Stimulated activated CD4-positive, alpha-beta T cell treated with anti-CD3 and anti-CD28 coated beads, Interleukin-12 subunit alpha, Interleukin-12 subunit beta, amount 100 ng/mL, for 48 hours (primary cell): ENCODE measurements around the gene PEPD.

Experiments
- DNase-seq, 3 donors: peaks; one replicate each; pipeline ENCODE4 v3.0.0-alpha.2; 2020; ENCODE audit warnings: low read depth in 2 of 3, low spot score in 1 of 3

Gene PEPD

DNA sequence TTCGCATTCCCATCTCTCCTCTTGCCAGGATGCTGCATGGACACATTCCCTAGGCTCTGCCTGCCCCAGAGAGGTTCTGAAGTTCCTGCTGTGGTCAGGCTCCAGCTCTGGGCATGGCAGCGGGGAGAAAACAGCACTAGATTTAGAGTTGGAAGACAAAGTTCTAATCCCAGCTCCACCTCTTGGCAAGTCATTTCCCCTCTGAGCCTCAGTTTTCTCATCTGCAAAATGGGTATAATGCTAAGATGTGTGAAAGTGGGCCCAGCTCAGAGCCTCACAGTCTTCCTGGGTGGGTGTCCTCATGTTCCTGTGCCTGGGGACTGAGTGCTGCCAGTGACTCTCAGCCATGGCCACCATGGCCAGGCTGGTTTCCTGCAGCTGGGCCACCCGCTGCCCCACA, 9.6 kb downstream of the PEPD start:
- no peak for DNase-seq

DNA sequence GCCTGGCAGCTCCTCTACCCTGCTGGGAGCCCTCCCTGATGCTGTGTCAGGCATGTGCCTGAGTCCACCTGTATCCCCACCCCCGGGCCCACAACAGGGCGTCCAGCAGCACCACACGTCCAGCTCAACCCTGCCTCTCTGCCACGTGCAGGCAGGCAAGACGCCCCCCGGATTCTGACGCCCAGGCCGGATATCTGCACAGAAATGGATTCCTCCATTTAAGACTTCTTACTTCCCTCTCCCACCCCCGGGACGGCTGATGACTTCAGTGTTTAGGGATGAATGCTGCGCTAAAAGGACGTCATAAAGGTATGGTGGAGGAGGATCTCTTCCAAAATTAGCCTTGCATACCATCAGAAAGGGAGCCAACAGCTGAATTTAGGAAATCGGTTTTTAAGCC, 10.2 kb downstream of the PEPD start:
- no peak for DNase-seq

- DNase-seq, result no peak
These were observed 11.0 kb downstream of the PEPD start for GRCh38 chr19:33510462-33511194.

DNA sequence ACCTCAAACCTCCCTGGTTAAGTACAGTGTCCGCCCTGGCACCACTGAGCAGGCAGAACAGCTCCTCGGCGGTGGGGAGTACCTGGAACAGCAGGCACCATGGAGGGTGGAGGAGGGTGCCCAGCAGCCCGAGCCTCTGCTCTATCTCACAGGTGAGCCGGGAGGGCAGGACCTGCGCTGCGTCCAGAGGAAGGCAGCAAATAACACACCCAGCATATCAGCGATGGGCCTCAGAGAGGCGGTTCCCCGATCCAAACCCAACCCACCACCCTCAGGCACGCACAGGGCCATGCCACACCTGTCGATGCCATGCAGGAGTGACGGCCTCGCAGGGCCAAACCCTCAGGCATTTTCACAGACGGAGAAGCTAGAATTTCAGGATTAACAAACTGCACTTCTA, 11.8 kb downstream of the PEPD start:
- DNase-seq, result no peak

DNA sequence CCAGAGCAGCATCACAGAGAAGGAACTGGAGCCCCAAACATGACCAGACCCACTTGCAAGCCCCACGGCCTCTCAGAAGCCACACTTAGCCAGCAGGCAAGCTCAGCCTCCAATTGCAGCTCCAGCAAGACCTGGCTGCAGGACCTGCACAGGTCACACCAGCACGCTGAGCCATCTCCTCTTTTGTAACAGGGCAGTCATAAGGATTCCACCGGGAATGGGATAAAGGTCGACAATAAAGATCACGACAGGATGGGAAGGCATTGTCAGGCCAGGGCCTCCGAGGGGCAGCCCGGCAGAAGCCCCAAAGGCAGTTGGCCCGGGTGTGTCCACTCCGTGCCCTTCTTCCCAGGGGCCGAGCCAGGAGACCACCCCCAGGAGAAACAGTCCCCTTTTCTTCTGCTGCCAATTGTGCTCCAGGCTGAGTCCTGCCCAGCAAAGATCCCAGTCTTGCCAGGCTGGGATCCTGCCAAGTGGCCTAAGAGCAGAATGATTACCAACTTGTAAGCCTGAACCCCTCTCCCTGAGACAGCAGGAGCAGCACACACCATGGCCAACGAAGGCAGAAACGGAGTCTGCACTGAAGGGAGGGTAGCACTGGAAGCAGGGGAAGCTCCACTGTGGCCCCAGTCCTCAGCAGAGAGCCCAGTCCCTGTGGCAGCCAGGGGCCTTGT, 12.5 kb downstream of the PEPD start:
- DNase-seq, result no peak

GRCh38 chr19:33508431-33508830, 13.2 kb downstream of the PEPD start:
- no peak for DNase-seq

DNA sequence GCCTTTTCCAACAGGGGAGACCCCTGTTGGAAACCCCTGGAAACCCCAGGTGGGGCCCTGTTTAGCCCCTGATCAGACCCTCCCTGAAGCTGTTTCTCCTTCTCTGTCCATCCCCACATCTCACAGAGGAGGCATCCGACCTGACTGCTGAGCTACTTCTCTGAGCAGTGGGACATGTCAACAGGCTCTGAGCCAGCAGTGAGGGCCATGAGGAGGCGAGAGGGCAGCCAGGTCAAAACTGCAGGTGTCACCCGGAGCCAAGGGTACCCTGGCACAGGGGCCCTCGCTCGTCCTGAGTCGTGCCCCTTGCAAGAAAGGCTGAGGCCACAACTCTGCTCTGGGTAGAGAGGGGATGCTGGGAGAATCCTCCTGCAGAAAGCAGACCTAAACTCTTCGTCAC, 13.6 kb downstream of the PEPD start:
- no peak for DNase-seq

DNA sequence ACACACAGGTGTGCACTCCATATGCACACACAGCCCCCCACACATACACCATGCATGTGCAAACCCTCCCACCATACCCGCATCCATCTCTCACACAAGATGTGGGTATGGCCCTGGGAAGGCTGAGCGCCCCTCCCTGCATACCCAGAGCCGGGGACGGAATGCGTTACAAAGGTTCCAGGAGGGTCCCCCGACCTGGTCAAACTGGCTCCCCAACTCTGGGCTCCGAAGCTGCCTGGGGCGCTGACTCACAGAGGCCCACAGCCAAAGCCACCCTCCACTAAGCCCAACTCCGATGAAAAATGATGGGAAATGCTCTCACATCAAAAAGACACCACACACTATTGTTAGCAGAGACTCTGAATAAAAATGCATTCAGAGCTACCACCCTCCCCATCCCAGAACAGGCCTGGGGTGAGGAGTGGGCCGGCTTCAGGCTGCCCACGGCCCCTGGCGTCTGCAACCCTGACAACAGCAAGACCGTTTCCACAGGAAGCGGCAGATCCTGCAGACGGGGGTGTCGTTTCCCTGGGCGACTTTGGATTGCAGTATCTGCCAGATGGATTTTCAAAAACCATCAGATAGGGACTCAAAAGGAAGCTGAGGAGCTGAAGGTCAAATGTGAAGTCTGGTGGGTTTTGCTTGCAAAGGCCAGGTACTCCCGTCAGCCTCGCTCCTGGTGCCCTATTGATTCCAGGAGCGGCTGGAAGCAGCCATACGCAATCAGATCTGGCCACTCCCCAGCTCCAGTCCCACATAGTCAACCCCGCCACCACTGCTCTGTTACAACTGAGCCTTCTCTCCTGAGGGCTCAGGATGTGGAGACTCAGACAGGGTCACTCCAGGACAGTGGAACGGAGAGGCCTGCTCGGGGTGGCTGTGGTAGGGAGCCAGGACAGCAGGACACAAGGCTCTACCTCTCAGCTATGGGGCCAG, 14.3 kb downstream of the PEPD start:
- no peak for DNase-seq

DNA sequence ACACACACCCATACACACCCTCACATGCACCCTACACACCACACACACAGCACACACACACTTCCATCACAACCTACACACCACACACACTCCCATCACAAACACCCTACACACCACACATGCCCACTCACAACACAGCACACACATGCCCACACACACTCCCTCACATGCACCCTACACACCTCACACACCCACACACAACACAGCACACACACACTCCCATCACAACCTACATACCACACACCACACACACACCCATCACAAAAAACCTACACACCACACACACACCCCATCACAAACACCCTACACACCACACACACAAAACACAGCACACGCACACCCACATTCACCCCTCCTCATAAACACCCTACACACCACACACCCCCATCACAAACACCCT, 15.1 kb downstream of the PEPD start:
- no peak for DNase-seq

DNA sequence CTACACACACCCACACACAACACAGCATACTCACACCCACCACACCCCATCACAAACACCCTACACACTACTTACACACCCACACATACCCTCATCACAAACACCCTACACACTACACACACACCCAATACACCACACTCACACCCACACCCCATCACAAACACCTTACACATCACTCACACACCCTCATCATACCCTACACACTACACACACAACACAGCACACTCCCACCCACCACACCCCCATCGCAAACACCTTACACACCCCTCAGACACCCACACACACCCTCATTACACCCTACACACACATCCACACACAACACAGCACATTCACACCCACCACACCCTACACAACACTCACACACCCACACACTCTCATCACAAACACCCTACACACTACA, 15.8 kb downstream of the PEPD start:
- DNase-seq, result no peak

DNA sequence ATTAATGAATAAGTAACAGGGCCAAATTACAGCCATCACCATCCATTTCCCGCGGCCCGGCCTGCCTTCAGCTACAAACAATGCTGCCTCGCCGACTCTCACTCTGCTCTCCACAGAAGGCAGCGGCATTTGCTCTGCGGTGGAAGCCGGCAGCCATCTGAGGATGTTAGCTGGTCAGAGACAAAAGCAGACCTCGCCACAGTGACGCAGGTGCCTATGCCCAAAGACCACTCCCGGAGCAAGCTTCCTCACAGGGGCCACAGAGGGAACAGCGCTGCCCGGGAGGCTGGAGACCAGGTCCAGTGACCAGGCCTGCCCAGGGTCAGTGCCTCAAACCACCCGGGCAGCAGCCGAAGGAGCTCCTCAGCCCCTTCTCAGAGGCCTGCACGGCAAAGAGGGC, 16.4 kb downstream of the PEPD start:
- no peak for DNase-seq

- DNase-seq, result no peak
These were observed 17.5 kb downstream of the PEPD start for GRCh38 chr19:33504058-33504444.

DNA sequence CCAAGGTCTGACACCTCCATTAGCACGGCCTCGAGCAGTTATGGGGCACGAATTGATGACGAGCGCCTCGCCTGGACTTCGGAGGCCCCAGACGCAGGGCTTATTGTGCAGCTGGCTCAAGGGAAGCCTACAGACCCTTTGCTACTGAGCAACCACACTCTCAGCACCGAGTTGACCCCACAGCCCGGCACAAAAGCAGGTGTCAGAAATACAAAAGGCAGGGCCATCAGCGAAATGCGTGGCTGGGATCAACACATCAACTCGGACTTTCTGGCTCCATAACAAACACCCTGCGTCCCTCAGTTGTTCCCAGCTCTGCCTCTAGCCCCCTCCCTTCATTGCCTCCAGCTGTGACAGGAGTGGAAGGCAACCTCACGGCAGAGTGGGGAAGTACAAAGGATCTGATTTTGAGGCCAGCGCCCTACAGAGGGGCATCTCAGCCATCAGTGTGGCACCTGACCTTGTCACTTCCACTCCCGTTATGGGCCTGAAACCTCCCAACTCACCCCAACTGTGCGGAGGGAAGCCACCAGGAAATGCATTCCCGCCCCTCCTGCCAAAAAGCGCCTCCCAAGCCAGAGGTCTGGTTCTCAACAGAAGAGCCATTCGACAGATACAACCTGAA, 18.0 kb downstream of the PEPD start:
- no peak for DNase-seq

DNA sequence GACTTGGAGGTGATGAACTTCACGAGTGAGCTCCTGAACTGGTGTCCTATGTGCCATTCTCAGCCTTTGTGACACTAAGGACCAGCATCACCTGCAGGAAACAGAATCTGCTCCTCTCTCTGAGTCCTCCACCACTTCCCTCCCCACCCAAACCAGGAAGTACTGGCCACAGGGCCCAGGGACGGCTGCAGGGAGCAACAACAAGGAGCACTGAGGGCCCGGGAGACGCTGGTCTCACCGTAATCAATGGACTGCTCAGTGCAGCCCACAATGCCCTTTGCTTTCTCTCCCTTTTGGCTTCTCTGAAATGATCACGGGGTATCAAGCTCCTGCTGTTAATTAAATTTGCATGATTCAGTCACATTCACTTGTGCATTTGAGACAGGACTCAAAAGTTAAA, 18.6 kb downstream of the PEPD start:
- no peak for DNase-seq

DNA sequence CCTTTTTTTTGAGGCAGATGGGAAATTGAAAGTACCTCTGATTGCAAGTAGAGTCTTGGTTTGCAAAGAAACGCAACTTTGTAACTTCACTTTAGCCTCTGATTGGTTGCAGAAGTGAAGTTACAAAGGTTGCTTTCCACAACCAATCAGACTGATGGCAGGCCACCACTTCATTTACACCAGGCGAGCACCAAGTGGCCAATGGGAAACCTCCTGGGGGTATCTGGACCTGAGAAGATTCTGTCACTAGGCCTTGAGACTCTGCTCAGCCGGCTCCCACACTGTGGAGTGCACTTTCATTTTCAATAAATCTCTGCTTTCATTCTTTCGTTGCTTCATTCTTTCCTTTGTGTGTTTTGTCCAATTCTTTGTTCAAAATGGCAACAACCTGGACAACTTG, 19.1 kb downstream of the PEPD start:
- DNase-seq, result no peak

DNA sequence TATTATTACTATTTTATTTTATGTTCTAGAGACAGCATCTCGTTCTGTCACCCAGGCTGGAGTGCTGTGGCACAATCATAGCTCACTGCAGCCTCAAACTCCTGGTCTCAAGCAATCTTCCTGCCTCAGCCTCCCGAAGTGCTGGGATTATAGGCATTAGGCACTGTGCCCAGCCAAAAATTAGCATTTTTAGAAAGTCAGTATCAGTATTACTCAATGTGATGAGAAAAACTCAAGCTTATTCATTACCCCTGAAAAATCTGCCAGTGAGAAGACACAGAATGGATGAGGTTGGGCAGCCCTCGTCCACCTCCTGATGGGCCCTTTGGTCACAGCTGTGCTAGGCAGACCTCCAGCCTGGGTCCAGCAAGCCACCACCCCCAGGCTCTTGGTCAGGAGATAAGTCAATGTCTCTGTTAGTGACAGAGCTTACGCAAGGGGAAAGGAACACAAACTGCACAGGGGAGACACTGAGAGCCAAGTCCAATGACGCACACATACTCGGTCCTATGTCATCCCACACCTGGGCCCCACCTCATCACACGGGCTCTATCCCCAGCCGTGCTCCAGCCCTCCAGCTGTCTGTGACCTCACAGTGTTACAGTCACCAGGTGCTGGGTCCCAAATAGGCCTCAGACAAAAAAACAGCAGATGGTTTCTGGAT, 19.8 kb downstream of the PEPD start:
- no peak for DNase-seq

GRCh38 chr19:33500991-33501390, 20.6 kb downstream of the PEPD start:
- no peak for DNase-seq

DNA sequence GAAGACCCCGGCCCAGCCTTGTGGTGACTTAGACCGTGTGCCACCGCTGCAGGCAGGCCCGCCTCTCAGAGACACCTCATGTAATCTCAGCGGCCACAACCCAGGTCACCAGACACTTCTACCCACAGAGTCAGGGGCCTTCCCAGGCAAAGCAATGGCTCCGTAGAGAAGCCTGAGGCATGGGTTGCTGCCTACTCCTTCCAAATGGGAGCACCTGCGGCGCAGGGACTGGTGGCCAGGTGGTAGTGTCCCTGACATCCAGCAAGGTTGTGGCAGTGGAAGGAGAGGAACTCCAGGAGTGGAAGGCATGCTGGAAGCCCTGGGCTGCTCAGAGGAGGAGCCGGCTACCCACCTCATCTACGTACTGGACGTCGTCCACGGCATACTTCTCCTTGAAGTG, 21.0 kb downstream of the PEPD start:
- no peak for DNase-seq

DNA sequence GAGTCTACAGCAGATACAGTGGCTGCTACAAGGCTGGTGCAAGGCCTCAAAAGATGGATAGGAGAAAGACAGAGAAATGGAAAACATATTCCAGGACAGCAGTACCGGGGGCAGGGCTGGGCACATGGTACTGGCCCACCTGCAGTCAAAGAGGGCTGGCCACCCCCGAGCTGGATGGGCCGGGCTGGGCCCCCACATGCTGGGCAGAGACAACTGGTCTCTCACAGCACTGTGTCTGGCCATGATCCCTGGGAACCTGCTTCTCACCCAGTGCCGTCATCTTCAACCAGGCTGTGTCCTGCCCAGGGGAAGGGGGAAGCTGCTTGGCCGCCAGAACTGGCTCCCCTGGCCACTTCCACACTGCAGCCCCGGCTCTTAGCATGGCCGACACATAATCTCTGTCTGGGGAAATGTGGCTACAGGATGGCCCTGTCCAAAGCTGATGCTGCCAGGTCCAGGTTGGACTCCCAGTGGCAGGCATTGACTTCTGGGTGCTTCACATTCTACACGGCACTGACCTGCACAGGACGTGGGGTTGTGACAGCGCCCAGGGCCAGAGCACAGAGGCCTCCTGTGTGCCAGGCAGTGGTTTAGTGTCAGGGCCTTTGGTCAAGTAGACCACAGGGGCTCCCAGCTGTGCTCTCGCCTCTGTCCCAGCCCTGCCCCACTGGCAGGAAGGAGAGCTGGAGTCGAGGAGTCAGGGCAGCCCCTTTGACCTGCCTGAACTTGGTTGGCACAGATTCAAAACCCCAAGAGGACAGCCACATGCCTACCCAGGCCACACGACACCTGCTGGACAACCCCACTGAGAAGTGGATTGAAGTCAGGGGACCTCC, 21.7 kb downstream of the PEPD start:
- DNase-seq, result no peak

DNA sequence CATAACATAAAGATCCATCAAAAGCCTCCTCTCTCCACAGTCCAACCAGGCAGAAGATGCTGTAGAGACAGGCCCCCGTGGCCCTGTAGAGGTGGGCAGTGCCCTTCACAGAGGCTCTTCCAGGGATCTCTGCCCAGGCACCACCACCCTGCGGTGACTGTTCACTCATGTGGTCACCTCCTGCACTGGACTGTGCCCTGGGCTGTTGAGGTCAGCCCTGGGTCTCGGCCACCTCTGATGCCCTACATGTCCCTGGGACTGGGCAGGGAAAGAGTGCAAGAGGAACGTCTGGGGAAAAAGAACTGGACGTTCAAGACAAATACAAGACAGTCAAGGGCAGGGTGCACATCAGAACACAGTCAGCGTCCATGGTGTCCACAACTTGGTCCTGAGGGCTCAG, 22.3 kb downstream of the PEPD start:
- no peak for DNase-seq
